ENCODE measurements around the gene GLP1R.

Gene GLP1R

DNA sequence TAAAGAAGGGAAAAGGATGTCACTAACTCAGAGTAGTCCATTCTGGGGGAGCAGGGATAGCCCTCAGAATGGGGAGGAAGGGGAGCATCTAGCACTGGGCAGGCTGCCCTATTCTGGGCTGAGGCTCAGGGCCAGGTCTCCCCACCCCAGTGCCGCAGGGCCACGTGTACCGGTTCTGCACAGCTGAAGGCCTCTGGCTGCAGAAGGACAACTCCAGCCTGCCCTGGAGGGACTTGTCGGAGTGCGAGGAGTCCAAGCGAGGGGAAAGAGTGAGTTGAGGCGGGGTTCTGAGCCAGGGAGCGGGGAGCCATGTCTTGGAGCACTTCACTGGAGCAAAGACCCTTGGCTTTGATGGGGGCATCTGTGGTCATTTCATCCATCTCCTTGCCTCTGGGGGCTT lies 17.0 kb downstream of the GLP1R start:
- DNase-seq, result no peak

DNA sequence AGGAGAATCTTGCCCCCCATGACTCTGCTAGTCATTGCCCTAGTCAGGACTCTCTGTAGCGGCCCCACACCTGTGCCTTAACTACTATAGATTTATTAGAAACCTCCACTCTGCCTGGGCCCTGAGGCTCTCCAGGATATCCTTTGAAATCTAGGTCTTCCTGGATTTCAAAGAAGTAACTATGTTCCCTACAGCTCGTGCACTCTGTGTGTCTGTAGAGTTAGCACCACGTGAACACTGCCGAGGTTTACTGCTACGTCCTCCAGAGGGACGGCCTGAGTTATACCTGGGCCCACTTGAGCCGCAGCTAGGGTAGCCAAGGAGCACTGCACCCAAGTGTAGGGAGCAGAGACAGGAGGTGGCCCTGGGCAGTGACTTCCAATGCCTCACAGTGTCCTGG lies 19.8 kb downstream of the GLP1R start:
- DNase-seq, result no peak

DNA sequence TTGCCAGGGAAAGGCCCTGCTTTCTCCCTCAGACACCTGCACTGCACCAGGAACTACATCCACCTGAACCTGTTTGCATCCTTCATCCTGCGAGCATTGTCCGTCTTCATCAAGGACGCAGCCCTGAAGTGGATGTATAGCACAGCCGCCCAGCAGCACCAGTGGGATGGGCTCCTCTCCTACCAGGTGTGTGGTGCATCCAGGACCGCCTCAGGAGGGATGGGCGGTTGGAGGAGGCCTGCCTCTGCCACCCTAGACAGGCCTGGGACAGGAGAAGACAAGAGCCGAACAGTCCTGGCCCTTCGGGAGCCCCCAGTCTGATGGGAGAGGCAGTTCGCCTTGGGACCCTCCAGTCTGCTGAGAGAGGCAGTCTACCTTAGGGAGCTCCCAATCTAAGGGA lies 24.2 kb downstream of the GLP1R start:
- no peak for DNase-seq

DNA sequence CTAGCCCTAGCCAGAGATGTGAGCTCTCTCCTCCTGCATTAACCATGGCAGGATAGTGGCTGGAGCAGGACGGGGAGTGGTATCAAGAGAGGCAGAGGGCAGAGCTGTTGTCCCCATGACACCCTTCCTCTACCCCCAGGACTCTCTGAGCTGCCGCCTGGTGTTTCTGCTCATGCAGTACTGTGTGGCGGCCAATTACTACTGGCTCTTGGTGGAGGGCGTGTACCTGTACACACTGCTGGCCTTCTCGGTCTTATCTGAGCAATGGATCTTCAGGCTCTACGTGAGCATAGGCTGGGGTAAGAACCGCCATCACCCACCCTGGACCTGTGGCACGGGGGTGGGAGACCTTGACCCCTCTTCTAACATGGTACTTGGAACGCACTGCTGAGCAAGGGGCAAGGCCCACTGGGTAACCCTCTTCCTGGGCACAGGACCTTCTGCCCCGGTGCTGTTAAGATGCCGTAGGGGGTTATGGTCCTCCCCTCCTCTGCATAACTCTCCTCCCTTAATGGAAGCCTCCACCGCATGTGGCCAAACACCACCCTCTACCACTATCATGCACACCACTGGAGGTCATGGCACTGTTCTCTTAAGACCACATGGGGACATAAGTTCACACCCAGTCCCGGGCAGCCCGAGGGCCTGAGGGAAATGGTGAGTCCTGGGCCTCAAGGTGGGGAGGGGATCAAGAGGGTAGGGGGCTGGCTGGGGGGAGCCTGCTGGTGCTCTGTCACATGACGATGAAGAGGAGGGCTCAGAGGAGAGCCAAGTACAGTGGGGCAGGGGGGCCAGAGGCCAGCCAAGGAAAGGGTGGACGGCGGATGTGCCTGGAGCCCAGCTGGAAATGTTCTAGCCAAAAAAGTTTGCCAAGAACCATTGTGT lies 25.1 kb downstream of the GLP1R start:
- DNase-seq, result no peak

DNA sequence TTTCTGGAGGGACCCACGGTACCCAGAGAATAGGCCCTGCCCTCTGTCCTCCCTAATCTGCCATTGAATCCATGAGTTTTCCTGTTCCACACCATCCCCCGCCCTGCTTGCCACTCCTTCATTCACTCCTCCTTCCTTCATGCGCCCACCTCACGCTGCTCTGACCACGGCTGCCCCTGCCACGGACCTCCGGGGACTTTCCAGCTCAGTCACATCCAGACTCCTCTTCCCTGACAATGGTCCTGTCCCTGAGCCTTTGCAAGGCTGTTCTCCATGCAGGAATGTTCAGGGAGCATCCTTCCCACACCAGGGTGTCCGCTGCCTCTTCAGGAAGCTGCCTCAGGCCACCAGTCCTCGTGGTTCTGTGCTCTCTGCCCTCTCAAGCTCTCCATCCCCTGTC lies 25.9 kb downstream of the GLP1R start:
- no peak for DNase-seq

DNA sequence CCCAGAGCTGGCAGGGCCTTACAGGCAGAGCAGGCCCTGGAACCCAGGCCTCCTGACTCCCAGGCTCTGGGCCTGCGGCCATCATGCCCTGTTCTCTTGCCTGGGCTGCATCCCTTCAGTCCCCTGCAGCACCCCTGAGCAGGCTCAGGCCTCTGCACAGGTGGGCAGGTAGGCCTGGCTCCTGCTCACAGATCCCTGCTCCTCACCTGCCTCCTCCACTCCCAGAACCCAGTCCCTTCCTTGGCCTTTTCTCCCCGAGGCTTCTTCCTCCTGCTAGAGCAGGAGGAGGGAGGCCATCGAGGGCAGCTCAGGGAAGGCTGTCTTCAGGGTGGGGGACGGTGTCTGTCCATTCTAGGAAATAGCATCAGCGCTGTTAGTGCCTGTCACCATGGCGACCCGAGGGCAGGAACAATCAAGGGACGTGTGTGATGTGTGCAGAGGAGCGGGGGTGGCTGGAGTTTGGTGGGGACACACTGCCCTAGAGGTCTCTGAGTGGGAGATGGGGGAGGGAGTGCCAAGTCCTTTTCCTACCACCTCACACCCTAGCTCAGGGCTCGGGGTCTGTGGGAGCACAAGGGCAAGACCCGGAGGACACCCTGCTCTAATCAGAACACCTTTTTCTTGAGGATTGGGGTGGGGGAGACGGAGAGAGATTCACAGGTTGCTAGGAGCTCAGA lies 26.6 kb downstream of the GLP1R start:
- DNase-seq, result no peak

DNA sequence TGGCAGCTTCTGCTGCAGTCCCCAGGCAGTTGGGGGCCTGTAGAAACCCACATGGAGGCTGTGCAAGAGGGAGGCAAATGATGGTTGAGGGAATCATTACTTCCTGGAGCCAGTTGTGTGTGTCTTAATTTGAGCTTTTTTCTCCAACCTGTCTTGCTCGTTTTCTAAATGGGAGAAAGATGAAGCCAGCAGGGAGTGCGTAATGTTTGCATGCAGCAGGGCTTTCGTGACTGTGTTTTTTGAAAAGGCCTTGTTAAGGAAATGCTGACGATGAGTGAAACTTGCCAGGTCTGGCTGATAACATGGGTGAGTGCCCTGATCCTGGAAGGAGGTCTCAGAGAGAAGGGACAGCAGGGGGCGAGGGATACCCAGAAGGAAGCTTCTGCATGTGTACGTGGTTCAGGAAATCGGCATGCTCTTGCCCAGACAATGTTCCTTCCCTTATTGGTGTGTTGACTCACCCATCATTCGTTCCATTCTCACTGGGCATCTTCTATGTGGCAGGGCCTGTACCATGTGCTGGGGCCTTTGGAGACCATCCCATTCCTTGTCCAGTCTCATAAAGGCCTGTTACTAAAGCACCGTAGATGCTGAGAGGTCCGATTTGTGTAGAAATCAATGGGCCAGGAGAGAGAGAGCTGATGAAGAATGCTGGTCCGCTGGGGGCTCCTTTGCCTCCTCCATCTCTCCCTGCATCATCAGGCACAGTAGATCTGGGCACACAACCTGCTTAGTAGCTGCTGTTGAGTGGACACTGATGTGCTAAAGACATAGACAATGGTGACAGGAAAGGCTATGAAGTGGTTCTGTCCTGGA lies 27.4 kb downstream of the GLP1R start:
- no peak for DNase-seq

DNA sequence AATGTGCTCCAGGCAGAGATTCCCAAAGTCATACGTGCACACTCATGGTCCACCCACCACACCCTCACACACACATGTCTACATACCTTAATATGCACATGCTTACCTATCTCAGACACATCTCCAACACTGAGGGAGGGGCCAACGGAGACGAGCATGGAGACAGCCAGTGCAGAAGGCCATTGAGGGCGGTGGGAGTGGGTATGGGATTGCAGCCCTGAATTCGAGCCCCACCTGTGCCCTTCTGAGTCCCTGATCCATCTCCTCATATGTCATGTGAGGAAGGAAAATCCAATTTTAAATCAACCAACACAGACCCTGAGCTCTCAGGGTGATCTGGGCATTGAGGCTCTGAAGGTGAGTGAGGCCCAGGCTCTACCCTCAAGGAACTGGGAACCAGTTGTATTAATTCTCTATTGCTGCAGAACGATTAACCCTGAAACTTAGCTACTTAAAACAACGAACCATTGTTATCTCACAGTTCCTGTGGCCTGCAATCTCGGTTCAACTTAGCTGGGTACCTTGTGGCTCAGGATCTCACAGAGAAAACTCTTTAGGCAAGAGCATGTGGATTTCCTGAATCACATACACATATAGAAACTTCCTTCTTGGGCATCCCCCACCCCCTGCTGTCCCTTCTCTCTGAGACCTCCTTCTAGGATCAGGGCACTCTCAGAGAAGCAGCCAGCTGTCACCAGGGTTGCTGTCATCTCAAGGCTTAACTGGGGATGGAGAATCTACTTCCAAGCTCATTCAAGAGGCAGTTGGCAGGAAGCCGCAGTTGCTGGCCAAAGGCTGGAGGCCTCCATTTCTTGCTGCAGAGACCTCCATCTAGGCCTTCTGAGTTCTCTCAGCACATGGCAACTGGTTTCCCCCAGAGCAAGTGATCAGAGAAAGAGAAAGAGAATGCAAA lies 28.3 kb downstream of the GLP1R start:
- no peak for DNase-seq

DNA sequence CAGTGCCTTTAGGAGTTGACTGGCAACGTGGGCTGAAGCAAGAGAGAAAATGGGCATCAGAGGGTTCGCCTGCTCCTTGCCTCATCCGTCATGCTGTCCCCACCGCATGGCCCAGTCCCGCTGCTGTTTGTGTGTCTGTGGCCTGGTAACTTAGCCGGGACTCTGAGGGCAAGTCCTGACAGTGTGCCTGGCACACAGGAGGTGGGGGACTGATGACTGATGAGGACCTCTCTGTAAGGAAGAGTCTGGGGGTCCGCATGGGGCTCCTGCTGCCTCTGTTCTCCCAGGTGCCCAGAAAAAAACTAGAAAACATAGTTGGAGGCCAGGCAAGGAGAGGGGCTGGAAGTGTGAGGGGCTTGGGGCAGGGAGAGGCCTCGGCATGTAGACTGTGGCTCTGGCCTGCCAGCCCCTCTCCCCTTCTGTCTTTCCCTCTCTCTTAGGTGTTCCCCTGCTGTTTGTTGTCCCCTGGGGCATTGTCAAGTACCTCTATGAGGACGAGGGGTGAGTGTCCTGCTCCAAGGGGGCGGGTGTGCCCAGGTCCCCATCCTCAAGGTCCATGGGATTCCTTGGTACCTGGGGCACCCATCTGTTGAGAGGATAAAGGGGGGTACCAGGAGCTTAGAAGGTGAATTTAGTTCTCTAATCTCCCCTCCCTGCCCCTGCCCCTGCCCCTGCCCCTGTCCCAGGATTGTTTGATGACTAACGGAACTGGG lies 29.5 kb downstream of the GLP1R start:
- no peak for DNase-seq

DNA sequence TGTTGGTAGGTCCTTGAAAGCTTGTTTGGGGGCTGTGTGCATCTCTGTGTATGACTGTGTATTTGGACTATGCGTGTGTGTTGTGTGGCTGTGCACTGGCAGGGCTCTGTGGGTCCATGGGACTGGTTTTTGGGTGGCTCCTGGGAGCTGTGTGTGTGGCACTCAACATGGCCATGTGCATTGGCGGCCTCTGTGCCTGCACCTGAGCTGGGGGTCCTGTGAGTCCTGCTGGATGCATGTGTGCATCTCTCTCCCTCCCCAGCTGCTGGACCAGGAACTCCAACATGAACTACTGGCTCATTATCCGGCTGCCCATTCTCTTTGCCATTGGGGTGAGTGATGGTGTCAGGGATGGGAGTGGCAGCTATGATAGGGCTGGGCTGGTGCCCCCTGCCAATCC lies 30.1 kb downstream of the GLP1R start:
- DNase-seq, result no peak

DNA sequence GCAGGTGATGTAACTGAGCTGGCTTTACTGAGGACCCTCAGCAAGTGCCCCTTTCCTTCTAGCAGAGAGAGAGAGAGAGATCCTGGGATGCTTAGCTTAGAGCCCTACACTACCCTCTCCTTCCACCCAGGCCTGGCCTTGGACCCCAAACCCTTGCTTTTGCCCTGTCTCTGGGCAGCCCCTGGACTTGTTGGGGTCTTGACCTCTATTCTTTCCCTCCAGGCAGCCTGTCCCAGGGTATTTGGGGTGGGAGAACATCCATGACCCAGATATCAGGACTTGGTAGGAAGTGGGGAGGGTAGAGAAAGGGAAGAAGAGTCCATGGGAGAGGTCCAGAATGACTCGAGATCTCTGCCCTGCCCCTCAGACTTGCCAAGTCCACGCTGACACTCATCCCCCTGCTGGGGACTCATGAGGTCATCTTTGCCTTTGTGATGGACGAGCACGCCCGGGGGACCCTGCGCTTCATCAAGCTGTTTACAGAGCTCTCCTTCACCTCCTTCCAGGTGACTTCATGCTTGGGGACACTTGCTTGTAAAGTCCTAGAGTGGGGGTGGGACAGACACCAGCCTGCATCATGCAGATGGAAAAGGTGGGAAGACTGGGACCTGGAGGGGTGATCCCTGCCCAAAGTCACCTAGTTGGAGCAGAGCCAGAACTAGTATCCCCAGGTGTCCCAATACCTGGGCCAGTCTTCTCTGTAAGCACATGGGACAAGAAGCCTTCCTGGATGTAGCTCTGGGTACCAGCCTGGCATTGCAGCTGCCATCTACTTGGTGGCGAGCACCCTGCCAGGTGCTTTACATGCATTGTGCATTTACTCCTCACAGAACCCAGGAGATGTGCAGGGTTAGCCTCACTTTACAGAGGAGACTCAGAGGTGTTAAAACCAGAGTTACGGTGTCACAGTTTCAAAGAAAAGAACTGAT lies 30.9 kb downstream of the GLP1R start:
- DNase-seq, result no peak

DNA sequence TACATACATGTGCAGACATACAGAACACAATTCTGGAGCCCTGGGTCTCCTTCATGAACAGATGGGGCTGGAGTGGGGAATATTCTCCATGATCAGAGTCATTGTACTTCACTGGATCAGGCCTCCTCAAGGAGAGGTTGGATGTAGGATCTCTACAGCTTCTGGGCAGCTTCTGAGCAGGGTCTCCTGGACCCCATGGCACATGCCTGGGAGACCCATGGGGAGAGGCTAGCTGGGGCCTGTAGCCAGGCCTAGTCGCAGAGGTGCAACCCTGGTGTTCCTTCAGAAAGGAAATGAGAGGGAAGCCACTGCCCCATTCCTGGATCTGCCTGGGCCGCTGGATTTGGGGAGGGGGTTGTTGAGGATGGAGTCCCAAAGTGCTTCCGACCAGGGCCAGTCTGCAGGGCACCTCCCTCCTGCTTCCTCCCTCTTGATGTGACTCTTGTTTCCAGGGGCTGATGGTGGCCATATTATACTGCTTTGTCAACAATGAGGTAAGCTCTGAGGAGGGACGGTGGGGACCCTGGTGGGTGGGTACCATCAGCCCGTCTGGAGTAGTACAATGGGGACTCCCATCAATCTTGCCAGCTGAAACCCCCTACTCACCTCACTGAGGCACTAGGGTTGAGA lies 31.8 kb downstream of the GLP1R start:
- no peak for DNase-seq

DNA sequence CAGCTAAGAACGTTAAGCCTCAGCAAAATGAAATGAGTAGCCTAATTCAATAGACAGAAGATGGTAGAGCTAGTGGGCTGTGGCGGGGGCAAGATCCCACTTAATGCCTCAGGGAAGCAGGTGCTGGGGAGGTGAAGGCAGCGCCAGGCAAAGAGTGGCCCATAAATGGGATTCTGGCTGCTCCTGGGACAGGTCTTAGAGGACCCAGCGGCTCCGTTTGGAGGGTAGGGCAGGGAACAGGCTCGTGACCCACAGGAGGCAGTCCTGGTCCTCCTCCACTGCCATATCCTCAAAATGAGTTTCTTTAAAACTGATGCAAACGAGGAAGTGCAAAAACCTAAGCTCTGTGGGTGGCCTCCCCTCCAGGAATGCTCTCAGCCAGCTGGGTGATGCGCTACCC lies 33.7 kb downstream of the GLP1R start:
- no peak for DNase-seq

DNA sequence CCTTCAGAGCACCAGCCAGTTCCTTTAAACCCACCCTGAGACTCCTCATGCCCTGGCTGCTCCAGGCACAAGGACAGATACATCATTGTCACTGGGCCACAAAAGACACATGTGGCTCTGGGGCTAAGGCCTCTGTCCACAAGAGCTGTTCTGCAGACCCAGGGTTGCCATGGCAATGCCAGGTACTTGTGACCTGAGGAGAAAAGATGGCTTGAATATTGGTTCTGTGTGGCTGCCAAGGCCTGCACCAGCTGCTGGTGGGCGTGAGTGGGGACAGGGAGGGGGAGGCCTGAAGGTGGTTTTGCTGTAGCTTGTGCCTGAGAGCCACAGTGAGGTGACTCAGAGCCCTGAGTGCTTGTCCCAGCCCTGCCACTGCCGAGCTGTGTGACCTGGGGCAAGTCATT lies 34.7 kb downstream of the GLP1R start:
- DNase-seq, result no peak

DNA sequence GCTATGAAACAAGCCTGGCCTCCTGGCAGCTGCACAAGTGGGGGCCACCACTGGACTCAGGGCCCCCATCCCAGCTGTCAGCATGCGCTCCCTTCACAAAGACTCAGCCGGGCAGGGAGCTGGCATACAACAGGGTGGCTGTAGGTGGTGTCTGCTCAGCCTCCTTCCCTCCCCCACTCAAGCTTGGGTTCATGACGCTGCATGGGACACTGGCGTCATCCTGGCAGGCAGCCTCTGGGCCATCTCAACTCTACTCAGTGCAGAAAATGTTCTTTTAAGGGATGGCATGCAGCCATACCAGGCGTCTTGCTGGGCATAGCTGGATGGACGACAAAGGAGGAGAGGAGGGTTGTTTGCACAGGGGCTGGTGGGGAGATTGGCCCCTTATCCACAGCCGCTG lies 35.9 kb downstream of the GLP1R start:
- DNase-seq, result no peak

DNA sequence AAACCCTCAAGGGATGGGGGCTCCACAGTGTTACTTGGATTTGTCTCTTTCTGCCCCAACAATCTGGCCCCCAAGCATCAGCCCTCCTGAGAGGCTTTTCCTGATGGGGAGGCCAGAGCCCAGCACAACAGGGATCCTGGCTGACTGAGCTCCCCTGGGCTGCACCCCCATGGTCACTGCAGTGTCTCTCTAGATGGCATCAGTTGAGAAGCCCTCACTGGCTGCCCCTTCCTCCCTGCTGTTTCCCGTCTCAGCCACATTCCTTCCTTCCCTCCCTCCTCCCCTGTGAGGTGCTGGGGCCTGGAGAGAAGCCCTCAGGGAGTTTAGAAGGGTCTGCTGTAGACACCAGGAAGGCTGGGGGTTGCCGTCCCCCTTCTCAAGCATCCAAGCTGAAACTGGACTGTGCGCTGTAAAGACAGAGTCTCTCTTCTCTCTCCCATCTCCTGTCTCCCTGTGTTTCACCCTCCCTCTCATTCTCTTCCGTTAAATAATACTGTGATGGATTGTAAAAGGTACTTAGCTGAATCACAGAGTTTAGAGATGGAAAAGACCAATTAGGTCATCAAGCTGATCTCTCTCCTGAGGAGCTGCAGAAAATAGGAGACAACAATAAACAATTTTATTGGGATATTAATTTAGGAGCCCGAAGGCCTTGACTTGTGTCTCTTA lies 36.7 kb downstream of the GLP1R start:
- no peak for DNase-seq

DNA sequence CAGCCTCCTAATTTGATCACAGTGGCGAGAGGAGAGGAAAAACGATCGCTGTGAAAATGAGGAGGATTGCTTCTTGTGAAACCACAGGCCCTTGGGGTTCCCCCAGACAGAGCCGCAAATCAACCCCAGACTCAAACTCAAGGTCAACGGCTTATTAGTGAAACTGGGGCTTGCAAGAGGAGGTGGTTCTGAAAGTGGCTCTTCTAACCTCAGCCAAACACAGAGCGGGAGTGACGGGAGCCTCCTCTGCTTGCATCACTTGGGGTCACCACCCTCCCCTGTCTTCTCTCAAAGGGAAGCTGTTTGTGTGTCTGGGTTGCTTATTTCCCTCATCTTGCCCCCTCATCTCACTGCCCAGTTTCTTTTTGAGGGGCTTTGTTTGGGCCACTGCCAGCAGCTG lies 37.7 kb downstream of the GLP1R start:
- no peak for DNase-seq

DNA sequence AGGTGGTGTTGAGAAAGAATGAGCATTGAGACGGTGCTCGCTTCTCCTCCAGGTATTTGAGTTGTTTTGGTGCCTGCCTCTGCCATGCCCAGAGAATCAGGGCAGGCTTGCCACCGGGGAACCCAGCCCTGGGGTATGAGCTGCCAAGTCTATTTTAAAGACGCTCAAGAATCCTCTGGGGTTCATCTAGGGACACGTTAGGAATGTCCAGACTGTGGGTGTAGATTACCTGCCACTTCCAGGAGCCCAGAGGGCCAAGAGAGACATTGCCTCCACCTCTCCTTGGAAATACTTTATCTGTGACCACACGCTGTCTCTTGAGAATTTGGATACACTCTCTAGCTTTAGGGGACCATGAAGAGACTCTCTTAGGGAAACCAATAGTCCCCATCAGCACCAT lies 38.1 kb downstream of the GLP1R start:
- DNase-seq, result no peak

DNA sequence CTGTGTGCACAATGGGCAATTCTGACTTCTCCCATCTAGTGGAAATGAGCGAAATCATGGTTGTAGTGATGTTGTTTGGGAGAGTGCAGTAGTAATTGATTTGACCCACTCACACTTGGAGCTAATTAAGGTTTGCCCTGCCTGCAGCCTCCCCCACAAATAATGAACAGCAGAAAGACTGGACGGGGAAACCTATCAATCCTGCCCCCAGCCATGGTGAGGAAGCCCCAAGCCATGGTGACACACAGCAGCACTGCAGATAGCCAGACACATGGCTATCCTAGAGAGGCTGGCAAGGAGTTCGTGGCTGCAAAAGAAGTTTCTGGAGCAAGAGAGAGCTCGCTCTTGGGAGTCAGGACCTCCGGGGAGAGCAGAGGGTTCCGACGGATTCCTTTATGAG lies 38.6 kb downstream of the GLP1R start:
- no peak for DNase-seq

DNA sequence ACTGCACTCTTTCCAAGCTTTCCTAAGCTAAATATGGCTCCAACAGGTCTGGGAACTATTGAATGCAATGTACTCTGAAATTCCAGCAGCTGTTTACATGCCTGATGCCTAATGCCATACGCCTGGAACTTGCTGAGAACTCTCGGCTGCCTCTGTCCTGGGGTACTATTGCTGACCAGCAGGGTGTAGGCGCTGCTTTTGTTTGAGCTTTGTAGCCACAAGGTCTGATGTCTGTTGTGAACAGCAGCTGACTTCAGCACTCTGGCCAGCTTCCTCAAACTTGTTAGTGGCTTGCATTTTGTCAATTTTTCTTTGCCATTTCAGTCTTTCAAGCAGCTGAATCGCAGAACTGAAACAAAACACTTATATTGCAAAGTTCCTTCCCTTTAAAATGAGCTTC lies 39.8 kb downstream of the GLP1R start:
- DNase-seq, result no peak

Data from CD4-positive, alpha-beta T cell treated with Interleukin-4 for 4 hours (primary cell).